ENCODE measurements around the gene BCOR.

- TF ChIP-seq CTCF (IDR thresholded peaks at IDR 0.05; ENCODE audit: low read length) (no peak), EZH2 (IDR thresholded peaks at IDR 0.05; ENCODE audit: borderline replicate concordance, low read length) (no peak)
Measured at GRCh38 chrX:40147126-40147952, 49.6 kb upstream of the BCOR start.

Data from OCI-LY1 (cell line).